Tibial artery (tissue), 4 donors: ENCODE measurements around the gene POGLUT2.

Source experiments
- DNase-seq, 2 donors: peaks; one replicate each; pipeline ENCODE4 v3.0.0-alpha.2; 2019
- H3K27ac ChIP-seq, 2 donors: fragments of 200-600 bp; sonication (generic) in 1 of 2; 1 replicate in 1 of 2; 2 replicates in 1 of 2; pipeline ENCODE4 v1.5.1; 2018 to 2019; ENCODE audit warnings: mild to moderate bottlenecking in 1 of 2
- H3K27me3 ChIP-seq, 2 donors: fragments of 200-600 bp; sonication (generic) in 1 of 2; one replicate each; pipeline versions ENCODE4 v1.5.1 to v1.6.0; 2016 to 2019
- H3K36me3 ChIP-seq, 3 donors: fragments of 200-600 bp; sonication (generic) in 2 of 3; one replicate each; pipeline ENCODE4 v1.5.1; 2016 to 2019; ENCODE audit warnings: mild to moderate bottlenecking in 2 of 3
- H3K4me1 ChIP-seq, 4 donors: fragments of 200-600 bp; sonication (generic) in 2 of 4; 1 replicate in 3 of 4; 2 replicates in 1 of 4; pipeline ENCODE4 v1.5.1; 2016 to 2019
- H3K4me3 ChIP-seq, 2 donors: fragments of 200-600 bp; sonication (generic) in 1 of 2; 1 replicate in 1 of 2; 2 replicates in 1 of 2; pipeline ENCODE4 v1.5.1; 2018 to 2019; ENCODE audit warnings: mild to moderate bottlenecking in 2 of 2
- H3K9me3 ChIP-seq, 3 donors: fragments of 200-600 bp; sonication (generic) in 1 of 3; one replicate each; pipeline ENCODE4 v1.5.1; 2016 to 2019
- CTCF ChIP-seq, 2 experiments: fragments of 200-600 bp in 1 of 2; fragments of 450-650 bp in 1 of 2; IDR thresholded peaks; one replicate each; pipeline ENCODE4 v1.5.1; 2017 to 2019; ENCODE audit warnings: antibody characterized with exemption in 2 of 2, mild to moderate bottlenecking in 1 of 2, moderate library complexity in 1 of 2
- intact Hi-C: fragments of 100-400 bp; cut with DNase I; formaldehyde crosslinking; loops from one replicate; pipeline ENCODE4 v1.15.0; 2023; ENCODE audit warnings: low total_unique reads

POGLUT2 gene

GRCh38 chr13:102845289-102845629, 46.5 kb upstream of the POGLUT2 start:
- H3K4me1 ChIP-seq, result peaks cover 0 to 20% (median 12%) of the 10 kb centered on the region in 4 donors
- peak overlapping the region; percentile 84 to 95 for H3K27ac ChIP-seq
- no peaks in the 10 kb centered on the region for H3K27me3 ChIP-seq
- DNase-seq, result no peak
- no peaks in the 10 kb centered on the region for H3K9me3 ChIP-seq
- no peak for TF ChIP-seq CTCF (IDR thresholded peaks at IDR 0.05)
- H3K36me3 ChIP-seq, result peaks cover 0 to 8% (median 0%) of the 10 kb centered on the region in 3 donors
- intact Hi-C loops, result loop anchor here (10.0 kb wide), 1 partner anchor 50 kb away; the partner anchor contains the start of genes BIVM and POGLUT2
- H3K4me3 ChIP-seq, result peak overlapping the region; percentile 66 to 88

GRCh38 chr13:102839462-102839861, 40.7 kb upstream of the POGLUT2 start:
- Histone ChIP-seq H3K27ac (no peak overlapping the region), H3K4me3 (no peak overlapping the region), H3K27me3 (no peaks in the 10 kb centered on the region), H3K4me1 (no peaks in the 10 kb centered on the region), H3K36me3 (peaks cover 27 to 45% (median 30%) of the 10 kb centered on the region in 3 donors), H3K9me3 (no peaks in the 10 kb centered on the region)
- intact Hi-C loops, result no loop called here
- no peak for TF ChIP-seq CTCF (IDR thresholded peaks at IDR 0.05)
- DNase-seq, result no peak

GRCh38 chr13:102838982-102839381, 40.2 kb upstream of the POGLUT2 start:
- no peak for DNase-seq
- H3K27ac ChIP-seq, result no peak overlapping the region
- H3K9me3 ChIP-seq, result no peaks in the 10 kb centered on the region
- H3K4me3 ChIP-seq, result no peak overlapping the region
- no peaks in the 10 kb centered on the region for H3K4me1 ChIP-seq
- no peak for TF ChIP-seq CTCF (IDR thresholded peaks at IDR 0.05)
- intact Hi-C loops, result no loop called here
- H3K27me3 ChIP-seq, result no peaks in the 10 kb centered on the region
- peaks cover 27 to 50% (median 35%) of the 10 kb centered on the region in 3 donors for H3K36me3 ChIP-seq

- Histone ChIP-seq H3K4me1 (no peaks in the 10 kb centered on the region), H3K4me3 (no peak overlapping the region), H3K27me3 (no peaks in the 10 kb centered on the region), H3K9me3 (no peaks in the 10 kb centered on the region), H3K27ac (no peak overlapping the region), H3K36me3 (peaks cover 32 to 52% (median 37%) of the 10 kb centered on the region in 3 donors)
- DNase-seq, result no peak
- no peak for TF ChIP-seq CTCF (IDR thresholded peaks at IDR 0.05)
- intact Hi-C loops, result no loop called here
Measured at GRCh38 chr13:102838273-102838672, 39.5 kb upstream of the POGLUT2 start.

- intact Hi-C loops, result no loop called here
- Histone ChIP-seq H3K4me3 (no peak overlapping the region), H3K9me3 (no peaks in the 10 kb centered on the region), H3K27ac (no peak overlapping the region), H3K27me3 (no peaks in the 10 kb centered on the region), H3K36me3 (peaks cover 33 to 63% (median 47%) of the 10 kb centered on the region in 3 donors), H3K4me1 (no peaks in the 10 kb centered on the region)
- no peak for TF ChIP-seq CTCF (IDR thresholded peaks at IDR 0.05)
- DNase-seq, result no peak
Measured at GRCh38 chr13:102836471-102836870, 37.7 kb upstream of the POGLUT2 start.

- Histone ChIP-seq H3K9me3 (no peaks in the 10 kb centered on the region), H3K27ac (no peak overlapping the region), H3K27me3 (no peaks in the 10 kb centered on the region), H3K36me3 (peaks cover 29 to 51% (median 43%) of the 10 kb centered on the region in 3 donors), H3K4me1 (no peaks in the 10 kb centered on the region), H3K4me3 (no peak overlapping the region)
- intact Hi-C loops, result no loop called here
- DNase-seq, result no peak
- TF ChIP-seq CTCF (IDR thresholded peaks at IDR 0.05), result no peak
Measured at GRCh38 chr13:102830646-102831045, 31.9 kb upstream of the POGLUT2 start.
